Thyroid gland (tissue), 4 donors: Measurements from ENCODE around the gene RAPH1. TPM values are rescaled to one million over a fixed set of nuclear protein-coding genes. Genes with fewer than 3 reads are reported as not detected.

Source experiments
- DNase-seq, 2 donors: peaks; one replicate each; pipeline ENCODE4 v3.0.0-alpha.2; 2019
- H3K27ac ChIP-seq, 3 donors: fragments of 200-600 bp; sonication (generic); 1 replicate in 2 of 3; 2 replicates in 1 of 3; pipeline ENCODE4 v1.5.1; 2016 to 2019; ENCODE audit warnings: mild to moderate bottlenecking in 1 of 3, moderate library complexity in 1 of 3
- H3K27me3 ChIP-seq: fragments of 200-600 bp; sonication (generic); one replicate; pipeline ENCODE4 v1.5.1; 2019
- H3K36me3 ChIP-seq, 2 donors: fragments of 200-600 bp; sonication (generic); one replicate each; pipeline ENCODE4 v1.5.1; 2016 to 2019
- H3K4me1 ChIP-seq, 2 donors: fragments of 200-600 bp; sonication (generic); one replicate each; pipeline ENCODE4 v1.5.1; 2017 to 2019
- H3K4me3 ChIP-seq, 3 donors: fragments of 200-600 bp; sonication (generic); replicated peaks in 1 of 3; 1 replicate in 2 of 3; 2 replicates in 1 of 3; pipeline ENCODE4 v1.5.1; 2016; ENCODE audit warnings: mild to moderate bottlenecking in 1 of 3
- H3K9me3 ChIP-seq: fragments of 200-600 bp; sonication (generic); one replicate; pipeline ENCODE4 v1.5.1; 2017
- POLR2A ChIP-seq, 2 donors: fragments of 450-650 bp; IDR thresholded peaks; one replicate each; pipeline ENCODE4 v1.6.1; 2017; ENCODE audit warnings: antibody characterized with exemption in 2 of 2, mild to moderate bottlenecking in 2 of 2, moderate library complexity in 1 of 2
- WGBS, 2 donors: methylation state at CpG; one replicate each; pipeline ENCODE4 v1.1.5; 2017; 5-methylcytosine and 5-hydroxymethylcytosine counted together
- intact Hi-C: fragments of 100-400 bp; cut with DNase I; formaldehyde crosslinking; loops from one replicate; pipeline ENCODE4 v1.15.1; 2023
- total RNA-seq, 4 donors: library from RNA; depleted of rRNA; stranded (reverse); fragments of >200 nt; gene quantifications; one replicate each; pipeline ENCODE4 v1.2.3, GENCODE V29; 2016
- TF ChIP-seq, protein P1 (sequence below), 6 experiments: fragments of 200-600 bp in 3 of 6; fragments of 450-650 bp in 3 of 6; sonication (generic) in 3 of 6; IDR thresholded peaks; one replicate each; pipeline ENCODE4 v1.5.1; 2016 to 2019; ENCODE audit warnings: antibody characterized with exemption in 6 of 6, mild to moderate bottlenecking in 2 of 6, inconsistent platforms in 1 of 6, moderate library complexity in 1 of 6

Gene RAPH1
- total RNA-seq, 4 donors from 2014 or later: 67.3 to 187 (median 99.4) TPM

DNA sequence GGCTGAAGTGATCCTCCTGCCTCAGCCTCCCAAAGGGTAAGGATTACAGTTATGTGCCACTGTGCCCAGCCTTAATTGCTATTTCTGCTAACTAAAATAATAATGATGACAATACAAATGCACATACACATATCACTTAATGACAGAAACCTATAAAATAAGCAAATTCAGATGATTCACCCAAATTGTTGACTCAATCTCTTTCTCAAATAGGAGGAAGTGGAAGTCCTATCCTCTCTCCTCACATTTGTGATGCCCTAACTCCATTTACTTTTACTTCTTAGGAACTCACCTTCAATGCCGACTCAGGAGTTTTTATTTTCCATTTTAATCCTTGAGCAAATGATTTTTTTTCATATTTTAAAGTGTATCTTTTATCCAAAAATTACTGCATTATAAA, 24.5 kb upstream of the RAPH1 start:
- DNase-seq: no peak
- Histone ChIP-seq H3K4me3 (no peak overlapping the region), H3K9me3 (no peaks in the 10 kb centered on the region), H3K4me1 (peaks cover 4 to 5% of the 10 kb centered on the region in 2 donors), H3K36me3 (no peaks in the 10 kb centered on the region), H3K27me3 (no peaks in the 10 kb centered on the region), H3K27ac (no peak overlapping the region)
- TF ChIP-seq, protein P1, sequence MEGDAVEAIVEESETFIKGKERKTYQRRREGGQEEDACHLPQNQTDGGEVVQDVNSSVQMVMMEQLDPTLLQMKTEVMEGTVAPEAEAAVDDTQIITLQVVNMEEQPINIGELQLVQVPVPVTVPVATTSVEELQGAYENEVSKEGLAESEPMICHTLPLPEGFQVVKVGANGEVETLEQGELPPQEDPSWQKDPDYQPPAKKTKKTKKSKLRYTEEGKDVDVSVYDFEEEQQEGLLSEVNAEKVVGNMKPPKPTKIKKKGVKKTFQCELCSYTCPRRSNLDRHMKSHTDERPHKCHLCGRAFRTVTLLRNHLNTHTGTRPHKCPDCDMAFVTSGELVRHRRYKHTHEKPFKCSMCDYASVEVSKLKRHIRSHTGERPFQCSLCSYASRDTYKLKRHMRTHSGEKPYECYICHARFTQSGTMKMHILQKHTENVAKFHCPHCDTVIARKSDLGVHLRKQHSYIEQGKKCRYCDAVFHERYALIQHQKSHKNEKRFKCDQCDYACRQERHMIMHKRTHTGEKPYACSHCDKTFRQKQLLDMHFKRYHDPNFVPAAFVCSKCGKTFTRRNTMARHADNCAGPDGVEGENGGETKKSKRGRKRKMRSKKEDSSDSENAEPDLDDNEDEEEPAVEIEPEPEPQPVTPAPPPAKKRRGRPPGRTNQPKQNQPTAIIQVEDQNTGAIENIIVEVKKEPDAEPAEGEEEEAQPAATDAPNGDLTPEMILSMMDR (IDR thresholded peaks at IDR 0.05): no peak
- no peak for TF ChIP-seq POLR2A (IDR thresholded peaks at IDR 0.05)
- intact Hi-C loops: no loop called here
- 42 to 98% methylated on average over 1 of the region's 1 CpG for whole genome bisulfite sequencing, 2 donors

- TF ChIP-seq POLR2A (IDR thresholded peaks at IDR 0.05): no peak
- TF ChIP-seq, protein P1 (IDR thresholded peaks at IDR 0.05): no peak
- Histone ChIP-seq H3K27ac (no peak overlapping the region), H3K9me3 (no peaks in the 10 kb centered on the region), H3K27me3 (no peaks in the 10 kb centered on the region), H3K4me3 (no peak overlapping the region), H3K4me1 (no peaks in the 10 kb centered on the region), H3K36me3 (no peaks in the 10 kb centered on the region)
- no peak for DNase-seq
- intact Hi-C loops: no loop called here
- 94 to 100% methylated on average over 1 of the region's 1 CpG for whole genome bisulfite sequencing, 2 donors
Observed at GRCh38 chr2:203553784-203554183, 18.7 kb upstream of the RAPH1 start.

- Histone ChIP-seq H3K4me1 (no peaks in the 10 kb centered on the region), H3K27ac (no peak overlapping the region), H3K27me3 (no peaks in the 10 kb centered on the region), H3K36me3 (no peaks in the 10 kb centered on the region), H3K9me3 (no peaks in the 10 kb centered on the region), H3K4me3 (no peak overlapping the region)
- TF ChIP-seq, protein P1 (IDR thresholded peaks at IDR 0.05): no peak
- no peak for TF ChIP-seq POLR2A (IDR thresholded peaks at IDR 0.05)
- intact Hi-C loops: no loop called here
- WGBS, 2 donors: 75 to 77% methylated on average over 3 of the region's 3 CpGs
- peak; percentile 28 to 31 for DNase-seq
Observed at GRCh38 chr2:203551778-203552177, 16.7 kb upstream of the RAPH1 start.

GRCh38 chr2:203550266-203550665, 15.2 kb upstream of the RAPH1 start:
- no peak for TF ChIP-seq POLR2A (IDR thresholded peaks at IDR 0.05)
- TF ChIP-seq, protein P1 (IDR thresholded peaks at IDR 0.05): no peak
- Histone ChIP-seq H3K9me3 (no peaks in the 10 kb centered on the region), H3K4me1 (no peaks in the 10 kb centered on the region), H3K27ac (no peak overlapping the region), H3K36me3 (no peaks in the 10 kb centered on the region), H3K4me3 (no peak overlapping the region), H3K27me3 (no peaks in the 10 kb centered on the region)
- no peak for DNase-seq
- 92 to 96% methylated on average over 2 of the region's 2 CpGs for WGBS, 2 donors
- intact Hi-C loops: no loop called here

- DNase-seq: no peak
- intact Hi-C loops: no loop called here
- no peak overlapping the region for H3K27ac ChIP-seq
- H3K36me3 ChIP-seq: no peaks in the 10 kb centered on the region
- H3K4me3 ChIP-seq: no peak overlapping the region
- no peaks in the 10 kb centered on the region for H3K9me3 ChIP-seq
- no peaks in the 10 kb centered on the region for H3K27me3 ChIP-seq
- peaks cover 0 to 5% of the 10 kb centered on the region in 2 donors for H3K4me1 ChIP-seq
- no peak for TF ChIP-seq POLR2A (IDR thresholded peaks at IDR 0.05)
- TF ChIP-seq, protein P1 (IDR thresholded peaks at IDR 0.05): no peak
Observed at GRCh38 chr2:203549406-203549805, 14.3 kb upstream of the RAPH1 start.
